Chondrocyte (in vitro differentiated cells): ENCODE measurements around the gene GABBR2. TPM values are rescaled to one million over a fixed set of nuclear protein-coding genes. Genes with fewer than 3 reads are reported as not detected.

Source experiments
- DNase-seq: peaks from one replicate; pipeline ENCODE4 v3.0.0; 2021; ENCODE audit warnings: mixed read lengths, low spot score
- H3K27ac Mint-ChIP-seq: one replicate; pipeline ENCODE4 v1.8.0; 2021; ENCODE audit warnings: mild to moderate bottlenecking, moderate library complexity, mixed read lengths; ENCODE audit not compliant: unreplicated experiment
- H3K27me3 Mint-ChIP-seq: 2 replicates; pipeline ENCODE4 v1.8.0; 2021; ENCODE audit warnings: low read depth, mixed read lengths
- H3K36me3 Mint-ChIP-seq: 2 replicates; pipeline ENCODE4 v1.8.0; 2021; ENCODE audit warnings: low read depth, mixed read lengths
- H3K4me1 Mint-ChIP-seq: 2 replicates; pipeline ENCODE4 v1.8.0; 2021; ENCODE audit warnings: low read depth, mild to moderate bottlenecking, mixed read lengths
- H3K4me3 Mint-ChIP-seq: one replicate; pipeline ENCODE4 v1.8.0; 2021; ENCODE audit warnings: mild to moderate bottlenecking, moderate library complexity, mixed read lengths; ENCODE audit not compliant: unreplicated experiment
- H3K9me3 Mint-ChIP-seq: 2 replicates; pipeline ENCODE4 v1.8.0; 2021; ENCODE audit warnings: low read depth, mixed read lengths
- CTCF ChIP-seq: fragments of 200-600 bp; sonication (generic); IDR thresholded peaks from 2 replicates; pipeline ENCODE4 v1.5.0; 2021; ENCODE audit warnings: antibody characterized with exemption, mild to moderate bottlenecking, moderate library complexity
- total RNA-seq: library from RNA; stranded (reverse); gene quantifications from 3 replicates; pipeline ENCODE4 v1.2.1, GENCODE V29; 2021

Gene GABBR2
- total RNA-seq, 1 donor from 2014 or later, result 0.12 TPM

GRCh38 chr9:98403715-98404114 lies 305.0 kb downstream of the GABBR2 start:
- DNase-seq, result no peak
- H3K36me3 Mint-ChIP-seq, result no peaks in the 10 kb centered on the region
- no peak for TF ChIP-seq CTCF
- peaks cover 40% of the 10 kb centered on the region for H3K27me3 Mint-ChIP-seq
- no peak overlapping the region for H3K4me3 Mint-ChIP-seq
- no peaks in the 10 kb centered on the region for H3K9me3 Mint-ChIP-seq
- no peaks in the 10 kb centered on the region for H3K4me1 Mint-ChIP-seq
- H3K27ac Mint-ChIP-seq, result no peak overlapping the region

GRCh38 chr9:98402019-98402840 lies 306.5 kb downstream of the GABBR2 start:
- no peak for TF ChIP-seq CTCF
- no peak for DNase-seq
- no peaks in the 10 kb centered on the region for H3K36me3 Mint-ChIP-seq
- H3K27ac Mint-ChIP-seq, result no peak overlapping the region
- H3K27me3 Mint-ChIP-seq, result peaks cover 43% of the 10 kb centered on the region
- H3K4me3 Mint-ChIP-seq, result no peak overlapping the region
- H3K9me3 Mint-ChIP-seq, result no peaks in the 10 kb centered on the region
- no peaks in the 10 kb centered on the region for H3K4me1 Mint-ChIP-seq

- peaks cover 41% of the 10 kb centered on the region for H3K27me3 Mint-ChIP-seq
- no peaks in the 10 kb centered on the region for H3K36me3 Mint-ChIP-seq
- no peaks in the 10 kb centered on the region for H3K9me3 Mint-ChIP-seq
- DNase-seq, result no peak
- H3K4me1 Mint-ChIP-seq, result no peaks in the 10 kb centered on the region
- H3K27ac Mint-ChIP-seq, result no peak overlapping the region
- no peak overlapping the region for H3K4me3 Mint-ChIP-seq
- TF ChIP-seq CTCF, result no peak
Observed at GRCh38 chr9:98401140-98402018, 307.4 kb downstream of the GABBR2 start.

- peaks cover 43% of the 10 kb centered on the region for H3K27me3 Mint-ChIP-seq
- no peak for DNase-seq
Observed at GRCh38 chr9:98399950-98400683, 308.6 kb downstream of the GABBR2 start.

More at GRCh38 chr9:98399950-98400683, 308.6 kb downstream of the GABBR2 start:
- Mint-ChIP-seq H3K9me3 (no peaks in the 10 kb centered on the region), H3K4me1 (no peaks in the 10 kb centered on the region), H3K27ac (no peak overlapping the region), H3K4me3 (no peak overlapping the region), H3K36me3 (no peaks in the 10 kb centered on the region)
- no peak for TF ChIP-seq CTCF
